Suprapubic skin (tissue), 3 donors: Measurements from ENCODE around the gene CLCN2.

Experiments used
- CTCF ChIP-seq, 2 donors: fragments of 200-600 bp in 1 of 2; fragments of 450-650 bp in 1 of 2; sonication (generic) in 1 of 2; IDR thresholded peaks; one replicate each; pipeline ENCODE4 v1.5.1; 2016 to 2019; ENCODE audit warnings: antibody characterized with exemption in 2 of 2, mild to moderate bottlenecking in 1 of 2, moderate library complexity in 1 of 2
- POLR2A ChIP-seq, 2 donors: fragments of 450-650 bp; IDR thresholded peaks; one replicate each; pipeline ENCODE4 v1.6.1; 2017; ENCODE audit warnings: antibody characterized with exemption in 2 of 2, mild to moderate bottlenecking in 2 of 2, moderate library complexity in 2 of 2

- no peak for TF ChIP-seq CTCF (IDR thresholded peaks at IDR 0.05)
- no peak for TF ChIP-seq POLR2A (IDR thresholded peaks at IDR 0.05)
These were observed 38.0 kb upstream of the CLCN2 start for GRCh38 chr3:184399410-184399809.
